Calu3 (cell line): ENCODE data around the gene SLC44A1. TPM values are rescaled to one million over a fixed set of nuclear protein-coding genes. Genes with fewer than 3 reads are reported as not detected.

Source experiments
- BruUV-seq: library from RNA; stranded (reverse); fragments of 400-500 nt; replicated peaks from 2 replicates; lab custom pipeline; 2021; lab: Mats Ljungman, UMichigan
- CTCF ChIA-PET: fragments of 300-600 bp; sonication (Branson Sonifier 250); formaldehyde crosslinking; loops from one replicate; lab custom pipeline; 2022; ENCODE audit warnings: antibody characterized with exemption; lab: Charles Lee
- DNase-seq: peaks from one replicate; pipeline ENCODE4 v3.0.0; 2022
- H3K27ac Mint-ChIP-seq: one replicate; pipeline ENCODE4 v1.8.0; 2022; ENCODE audit warnings: mixed read lengths; ENCODE audit not compliant: unreplicated experiment
- H3K27me3 Mint-ChIP-seq: one replicate; pipeline ENCODE4 v1.8.0; 2022; ENCODE audit warnings: mixed read lengths; ENCODE audit not compliant: unreplicated experiment
- H3K36me3 Mint-ChIP-seq: one replicate; pipeline ENCODE4 v1.8.0; 2022; ENCODE audit warnings: mild to moderate bottlenecking, moderate library complexity, mixed read lengths; ENCODE audit not compliant: insufficient read depth, unreplicated experiment
- H3K4me1 Mint-ChIP-seq: one replicate; pipeline ENCODE4 v1.8.0; 2022; ENCODE audit warnings: mild to moderate bottlenecking, low read depth, mixed read lengths; ENCODE audit not compliant: unreplicated experiment
- H3K4me3 Mint-ChIP-seq: one replicate; pipeline ENCODE4 v1.8.0; 2022; ENCODE audit warnings: mild to moderate bottlenecking, low read depth, moderate library complexity, mixed read lengths; ENCODE audit not compliant: unreplicated experiment
- H3K9me3 Mint-ChIP-seq: one replicate; pipeline ENCODE4 v1.8.0; 2022; ENCODE audit warnings: low read depth, mixed read lengths; ENCODE audit not compliant: unreplicated experiment
- intact Hi-C: fragments of 100-400 bp; cut with micrococcal nuclease; formaldehyde crosslinking; loops from one replicate; pipeline ENCODE4 v1.10.0; 2022; ENCODE audit not compliant: unreplicated experiment
- total RNA-seq: library from RNA; stranded (reverse); gene quantifications from 2 replicates; pipeline ENCODE4 v1.2.3, GENCODE V29; 2022
- TF ChIP-seq, protein P1 (sequence below): fragments of 200-600 bp; IDR thresholded peaks from one replicate; pipeline ENCODE4 v1.8.0; 2022; ENCODE audit warnings: antibody characterized with exemption; ENCODE audit not compliant: unreplicated experiment

The SLC44A1 gene
- total RNA-seq, 1 experiment from 2014 or later: 41.2 TPM

DNA sequence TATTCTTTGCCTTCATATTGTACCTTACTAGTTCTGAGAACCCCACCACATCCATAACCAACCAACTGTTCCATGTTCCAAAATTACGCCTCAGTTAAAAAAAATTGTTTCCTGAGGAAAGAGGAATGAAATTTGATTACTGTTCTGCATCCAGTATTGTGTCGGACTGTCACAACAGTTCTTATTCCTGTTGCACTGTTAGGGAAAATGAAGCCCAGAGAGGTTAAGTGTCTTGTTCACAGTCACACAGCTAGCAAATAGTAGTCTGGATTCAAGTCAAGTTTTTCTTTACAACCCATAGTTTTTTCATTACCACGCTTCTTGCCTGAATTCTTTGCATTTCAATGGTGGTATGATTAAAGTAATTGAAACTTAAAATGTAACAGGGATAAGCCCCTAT lies 207.7 kb downstream of the SLC44A1 start:
- Mint-ChIP-seq H3K4me1 (peaks cover 9% of the 10 kb centered on the region), H3K36me3 (peaks cover 15% of the 10 kb centered on the region), H3K27me3 (no peaks in the 10 kb centered on the region), H3K9me3 (peaks cover 3% of the 10 kb centered on the region), H3K4me3 (no peak overlapping the region), H3K27ac (no peak overlapping the region)
- TF ChIP-seq, protein P1, sequence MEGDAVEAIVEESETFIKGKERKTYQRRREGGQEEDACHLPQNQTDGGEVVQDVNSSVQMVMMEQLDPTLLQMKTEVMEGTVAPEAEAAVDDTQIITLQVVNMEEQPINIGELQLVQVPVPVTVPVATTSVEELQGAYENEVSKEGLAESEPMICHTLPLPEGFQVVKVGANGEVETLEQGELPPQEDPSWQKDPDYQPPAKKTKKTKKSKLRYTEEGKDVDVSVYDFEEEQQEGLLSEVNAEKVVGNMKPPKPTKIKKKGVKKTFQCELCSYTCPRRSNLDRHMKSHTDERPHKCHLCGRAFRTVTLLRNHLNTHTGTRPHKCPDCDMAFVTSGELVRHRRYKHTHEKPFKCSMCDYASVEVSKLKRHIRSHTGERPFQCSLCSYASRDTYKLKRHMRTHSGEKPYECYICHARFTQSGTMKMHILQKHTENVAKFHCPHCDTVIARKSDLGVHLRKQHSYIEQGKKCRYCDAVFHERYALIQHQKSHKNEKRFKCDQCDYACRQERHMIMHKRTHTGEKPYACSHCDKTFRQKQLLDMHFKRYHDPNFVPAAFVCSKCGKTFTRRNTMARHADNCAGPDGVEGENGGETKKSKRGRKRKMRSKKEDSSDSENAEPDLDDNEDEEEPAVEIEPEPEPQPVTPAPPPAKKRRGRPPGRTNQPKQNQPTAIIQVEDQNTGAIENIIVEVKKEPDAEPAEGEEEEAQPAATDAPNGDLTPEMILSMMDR: no peak
- intact Hi-C loops: no loop called here
- CTCF ChIA-PET: interaction anchor here (0.6 kb wide), 1 partner anchor 590 kb away, joined by 3 read pairs; no protein-coding TSS in a partner anchor
- no peak for DNase-seq
- no TSS peak for BruUV-seq

DNA sequence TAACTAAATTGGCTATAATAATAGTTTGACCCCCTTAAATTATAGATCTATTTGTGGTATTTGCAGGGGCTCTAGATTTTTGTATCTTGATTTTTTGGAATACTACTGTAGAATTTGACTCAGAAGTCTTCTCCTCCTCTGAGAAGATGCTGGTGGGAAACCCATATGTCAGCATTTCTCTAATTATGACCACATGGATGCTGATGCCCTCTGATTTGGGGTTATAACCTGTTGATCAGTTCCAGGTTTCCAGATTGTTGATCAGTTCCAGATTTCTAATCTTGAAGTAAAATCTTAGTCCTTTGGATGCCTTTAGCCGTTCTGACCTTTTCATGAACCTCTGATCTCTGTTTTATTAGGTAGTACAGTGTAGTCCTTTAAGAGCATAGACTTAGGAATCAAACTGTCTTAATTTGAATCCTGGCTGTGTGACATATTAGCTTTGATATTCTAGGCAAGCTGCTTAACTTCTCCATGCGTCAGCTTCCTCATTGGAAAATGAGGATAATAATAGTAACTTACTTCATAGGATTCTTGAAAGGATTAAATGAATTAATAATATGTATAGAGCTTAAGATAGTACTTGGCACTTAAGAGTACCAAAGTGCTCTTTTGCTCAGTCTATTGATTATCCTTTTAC lies 211.5 kb downstream of the SLC44A1 start:
- TF ChIP-seq, protein P1: no peak
- H3K36me3 Mint-ChIP-seq: no peaks in the 10 kb centered on the region
- DNase-seq: no peak
- no peaks in the 10 kb centered on the region for H3K27me3 Mint-ChIP-seq
- H3K4me1 Mint-ChIP-seq: peaks cover 8% of the 10 kb centered on the region
- H3K9me3 Mint-ChIP-seq: peaks cover 3% of the 10 kb centered on the region
- no TSS peak for BruUV-seq
- CTCF ChIA-PET: no interaction called here
- no peak overlapping the region for H3K27ac Mint-ChIP-seq
- intact Hi-C loops: no loop called here
- H3K4me3 Mint-ChIP-seq: no peak overlapping the region

DNA sequence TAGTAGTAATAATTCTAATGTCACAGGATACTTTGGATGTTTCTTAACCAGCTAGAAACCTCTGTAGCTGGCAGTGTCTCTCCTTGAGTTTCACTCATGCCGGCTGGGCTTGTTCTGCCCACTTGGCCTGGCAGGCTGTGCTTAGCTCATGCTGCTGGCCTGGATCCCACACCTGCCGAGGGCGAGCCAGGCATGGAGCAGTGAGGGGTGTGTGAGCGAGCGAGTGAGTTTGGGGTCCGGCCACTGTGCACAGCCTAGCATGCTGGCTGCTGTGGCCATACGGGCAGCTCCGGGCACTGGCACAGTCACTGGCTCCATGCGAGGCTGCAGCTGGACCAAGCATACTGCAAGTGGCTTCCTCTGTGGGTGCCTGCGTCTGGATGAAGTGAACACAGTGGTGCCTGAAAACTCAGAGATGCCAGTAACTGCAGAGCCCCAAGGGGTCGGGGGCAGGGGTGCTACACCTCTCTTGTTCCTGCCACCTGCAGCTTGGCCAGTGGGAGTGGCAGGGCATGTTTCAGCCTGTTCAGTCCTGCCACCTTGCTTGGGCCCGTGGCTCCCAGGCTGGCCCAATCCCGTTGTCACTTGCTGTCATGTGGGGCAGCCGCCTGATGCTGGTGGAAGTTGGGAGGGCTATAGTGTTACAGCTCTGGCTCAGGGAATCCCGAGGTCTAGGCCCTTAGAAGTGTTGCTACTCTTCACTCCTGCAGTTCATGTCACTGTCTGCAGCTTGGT lies 213.3 kb downstream of the SLC44A1 start:
- CTCF ChIA-PET: no interaction called here
- BruUV-seq: no TSS peak
- no peak overlapping the region for H3K4me3 Mint-ChIP-seq
- intact Hi-C loops: no loop called here
- no peaks in the 10 kb centered on the region for H3K4me1 Mint-ChIP-seq
- peaks cover 3% of the 10 kb centered on the region for H3K9me3 Mint-ChIP-seq
- no peaks in the 10 kb centered on the region for H3K27me3 Mint-ChIP-seq
- H3K27ac Mint-ChIP-seq: no peak overlapping the region
- TF ChIP-seq, protein P1: no peak
- H3K36me3 Mint-ChIP-seq: no peaks in the 10 kb centered on the region
- DNase-seq: no peak

DNA sequence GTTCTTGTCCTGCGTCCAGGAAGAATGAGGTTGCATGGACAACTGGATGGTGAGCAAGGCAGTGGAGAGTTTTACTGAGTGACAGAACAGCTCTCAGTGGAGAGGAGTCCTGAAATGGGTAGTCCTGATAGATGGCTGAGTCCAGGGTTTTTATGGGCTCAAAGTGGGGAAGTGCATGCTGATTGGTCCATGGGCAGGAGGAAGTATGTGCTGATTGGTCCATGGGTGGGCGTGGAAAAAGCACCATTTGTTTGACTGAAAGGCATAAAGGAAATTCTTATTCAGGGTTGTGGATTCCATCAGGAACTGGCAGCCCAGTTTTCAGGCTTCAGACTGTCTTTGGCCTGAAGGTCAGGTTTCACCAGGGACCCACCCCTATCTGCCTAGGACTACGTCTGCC lies 214.0 kb downstream of the SLC44A1 start:
- Mint-ChIP-seq H3K27ac (no peak overlapping the region), H3K4me1 (no peaks in the 10 kb centered on the region), H3K4me3 (no peak overlapping the region), H3K9me3 (peaks cover 3% of the 10 kb centered on the region), H3K27me3 (no peaks in the 10 kb centered on the region), H3K36me3 (no peaks in the 10 kb centered on the region)
- CTCF ChIA-PET: no interaction called here
- no peak for DNase-seq
- TF ChIP-seq, protein P1: no peak
- BruUV-seq: no TSS peak
- intact Hi-C loops: no loop called here
